Measurements from ENCODE around the gene RAB15.

Gene RAB15

GRCh38 chr14:64971943-64972791, at the start of gene RAB15:
RAB15 (minus strand) TSS chr14:64972336; CDS start chr14:64972076, 260 bp downstream.
- no peak for DNase-seq (ENCODE audit: low read depth)
- H3K4me3 ChIP-seq (ENCODE audit: low read depth, low read length) = peak within 1 kb of the TSS; percentile 69

GRCh38 chr14:65019944-65020566, 47.9 kb upstream of the RAB15 start:
- DNase-seq (ENCODE audit: low read depth) = peak; percentile 47
- H3K4me3 ChIP-seq (ENCODE audit: low read depth, low read length) = no peak overlapping the region

- no peak overlapping the region for H3K4me3 ChIP-seq (ENCODE audit: low read depth, low read length)
- DNase-seq (ENCODE audit: low read depth) = no peak
Observed at GRCh38 chr14:65016471-65016870, 44.3 kb upstream of the RAB15 start.

GRCh38 chr14:65015391-65015790, 43.3 kb upstream of the RAB15 start:
- H3K4me3 ChIP-seq (ENCODE audit: low read depth, low read length) = no peak overlapping the region
- DNase-seq (ENCODE audit: low read depth) = no peak

- no peak for DNase-seq (ENCODE audit: low read depth)
- no peak overlapping the region for H3K4me3 ChIP-seq (ENCODE audit: low read depth, low read length)
Observed at GRCh38 chr14:65012353-65012752, 40.2 kb upstream of the RAB15 start.

- no peak for DNase-seq (ENCODE audit: low read depth)
- no peak overlapping the region for H3K4me3 ChIP-seq (ENCODE audit: low read depth, low read length)
Observed at GRCh38 chr14:65011538-65011937, 39.4 kb upstream of the RAB15 start.

GRCh38 chr14:65010211-65010931, 38.2 kb upstream of the RAB15 start:
- no peak for DNase-seq (ENCODE audit: low read depth)
- no peak overlapping the region for H3K4me3 ChIP-seq (ENCODE audit: low read depth, low read length)

- no peak overlapping the region for H3K4me3 ChIP-seq (ENCODE audit: low read depth, low read length)
- DNase-seq (ENCODE audit: low read depth) = no peak
Observed at GRCh38 chr14:65007202-65007601, 35.1 kb upstream of the RAB15 start.

GRCh38 chr14:65006261-65006721, 34.2 kb upstream of the RAB15 start:
- no peak overlapping the region for H3K4me3 ChIP-seq (ENCODE audit: low read depth, low read length)
- no peak for DNase-seq (ENCODE audit: low read depth)

- no peak overlapping the region for H3K4me3 ChIP-seq (ENCODE audit: low read depth, low read length)
- DNase-seq (ENCODE audit: low read depth) = no peak
Observed at GRCh38 chr14:65003394-65003793, 31.3 kb upstream of the RAB15 start.

- no peak for DNase-seq (ENCODE audit: low read depth)
- H3K4me3 ChIP-seq (ENCODE audit: low read depth, low read length) = no peak overlapping the region
Observed at GRCh38 chr14:65002586-65003210, 30.6 kb upstream of the RAB15 start.

GRCh38 chr14:65001723-65002122, 29.6 kb upstream of the RAB15 start:
- no peak overlapping the region for H3K4me3 ChIP-seq (ENCODE audit: low read depth, low read length)
- DNase-seq (ENCODE audit: low read depth) = no peak

- no peak overlapping the region for H3K4me3 ChIP-seq (ENCODE audit: low read depth, low read length)
- DNase-seq (ENCODE audit: low read depth) = no peak
Observed at GRCh38 chr14:65000898-65001591, 28.9 kb upstream of the RAB15 start.

GRCh38 chr14:64998455-64998931, 26.4 kb upstream of the RAB15 start:
- H3K4me3 ChIP-seq (ENCODE audit: low read depth, low read length) = no peak overlapping the region
- no peak for DNase-seq (ENCODE audit: low read depth)

GRCh38 chr14:64997108-64997794, 25.1 kb upstream of the RAB15 start:
- no peak overlapping the region for H3K4me3 ChIP-seq (ENCODE audit: low read depth, low read length)
- DNase-seq (ENCODE audit: low read depth) = no peak

GRCh38 chr14:64995291-64995690, 23.2 kb upstream of the RAB15 start:
- DNase-seq (ENCODE audit: low read depth) = no peak
- no peak overlapping the region for H3K4me3 ChIP-seq (ENCODE audit: low read depth, low read length)

- DNase-seq (ENCODE audit: low read depth) = no peak
- no peak overlapping the region for H3K4me3 ChIP-seq (ENCODE audit: low read depth, low read length)
Observed at GRCh38 chr14:64994540-64994939, 22.4 kb upstream of the RAB15 start.

GRCh38 chr14:64993266-64993930, 21.3 kb upstream of the RAB15 start:
- no peak for DNase-seq (ENCODE audit: low read depth)
- no peak overlapping the region for H3K4me3 ChIP-seq (ENCODE audit: low read depth, low read length)

All from skeletal muscle cell (primary cell).